K562 (cell line): ENCODE data around the gene HIPK2. TPM values are rescaled to one million over a fixed set of nuclear protein-coding genes. Genes with fewer than 3 reads are reported as not detected.

ENCODE experiments used
- ATAC-seq: fragments of 200-7000 bp; cut with Tn5 transposase; 3 replicates; pipeline ENCODE4 v1.9.1; 2020; ENCODE audit warnings: moderate library complexity
- BruUV-seq: library from RNA; stranded (reverse); fragments of 400-500 nt; replicated peaks from 2 replicates; lab custom pipeline; 2021; lab: Mats Ljungman, UMichigan
- CTCF ChIA-PET: fragments of 300-600 bp; formaldehyde crosslinking; extraction: SDS; loops from one replicate; lab custom pipeline; 2021; ENCODE audit warnings: low intra/inter-chr PET ratio; lab: Yijun Ruan, JAX
- POLR2A ChIA-PET: fragments of 300-600, 350-650 bp; sonication (Branson Sonifier 250); formaldehyde crosslinking; extraction: SDS; loops from one replicate; lab custom pipeline; 2021; ENCODE audit warnings: antibody characterized with exemption, inconsistent platforms; lab: Yijun Ruan, JAX
- DNase-seq, 4 experiments: peaks; one replicate each; pipeline versions ENCODE4 v3.0.0 to v3.0.0-alpha.2; 2011 to 2018; ENCODE audit warnings: low spot score in 3 of 4, mixed read lengths in 3 of 4; ENCODE audit errors: extremely low read depth in 1 of 4
- FAIRE-seq: peaks from 2 replicates; lab custom pipeline; 2011; peaks lifted over from hg19 to GRCh38; lab: Jason Lieb, UNC
- H2AFZ ChIP-seq: 2 replicates; pipeline ENCODE4 v1.6.0; 2011; ENCODE audit warnings: low read depth, low read length, control low read depth, inconsistent platforms
- H3K27ac ChIP-seq: fragments of 200-600 bp; 3 replicates; pipeline ENCODE4 v1.8.0; 2011; ENCODE audit warnings: low read depth, mild to moderate bottlenecking, control low read depth, inconsistent platforms, low read length, moderate library complexity, mixed read lengths; ENCODE audit errors: extremely low read depth
- H3K27me3 ChIP-seq, 2 experiments: fragments of 300-600 bp in 1 of 2; 2 replicates in 1 of 2; 3 replicates in 1 of 2; pipeline versions ENCODE4 v1.6.0 to v1.8.0; 2011; ENCODE audit warnings: inconsistent platforms in 2 of 2, low read length in 2 of 2, mild to moderate bottlenecking in 1 of 2, mixed read lengths in 1 of 2, moderate library complexity in 1 of 2; ENCODE audit not compliant: control insufficient read depth in 2 of 2, insufficient read depth in 2 of 2
- H3K36me3 ChIP-seq: fragments of 300-600 bp; 3 replicates; pipeline ENCODE4 v1.8.0; 2011; ENCODE audit warnings: mild to moderate bottlenecking, low read length, inconsistent platforms; ENCODE audit not compliant: control insufficient read depth, insufficient read depth
- H3K4me1 ChIP-seq, 2 experiments: fragments of 200-600 bp in 1 of 2; replicated peaks in 1 of 2; 2 replicates in 1 of 2; 3 replicates in 1 of 2; pipeline versions ENCODE4 v1.5.1 to v1.8.0; 2011; ENCODE audit warnings: inconsistent platforms in 2 of 2, low read length in 2 of 2, mild to moderate bottlenecking in 1 of 2, mixed read lengths in 1 of 2, moderate library complexity in 1 of 2; ENCODE audit not compliant: control insufficient read depth in 2 of 2, insufficient read depth in 2 of 2
- H3K4me2 ChIP-seq: 2 replicates; pipeline ENCODE4 v1.6.1; 2011; ENCODE audit warnings: low read length, control low read depth, inconsistent platforms, mixed read lengths; ENCODE audit not compliant: insufficient read depth
- H3K4me3 ChIP-seq: fragments of 200-600 bp; sonication (generic), shearing (Covaris generic); 2 replicates; pipeline ENCODE4 v1.5.1; 2016; ENCODE audit warnings: control low read depth, inconsistent platforms
- H3K79me2 ChIP-seq: fragments of 200-600 bp; 3 replicates; pipeline ENCODE4 v1.8.0; 2011; ENCODE audit warnings: low read length, inconsistent platforms; ENCODE audit not compliant: control insufficient read depth, insufficient read depth
- H3K9ac ChIP-seq, 2 experiments: 2 replicates each; pipeline versions ENCODE4 v1.6.0 to v1.6.1; 2011; ENCODE audit warnings: low read depth in 2 of 2, low read length in 2 of 2, control low read depth in 1 of 2, inconsistent platforms in 1 of 2, mild to moderate bottlenecking in 1 of 2, mixed read lengths in 1 of 2; ENCODE audit not compliant: insufficient read depth in 1 of 2
- H3K9me1 ChIP-seq: one replicate; pipeline ENCODE4 v1.6.0; 2011; ENCODE audit warnings: inconsistent platforms, mild to moderate bottlenecking, low read length, moderate library complexity; ENCODE audit not compliant: control insufficient read depth, insufficient read depth
- H3K9me3 ChIP-seq: replicated peaks from 2 replicates; pipeline ENCODE4 v1.5.1; 2011; ENCODE audit warnings: low read depth, low read length, inconsistent platforms; ENCODE audit not compliant: control insufficient read depth, insufficient read depth
- H4K20me1 ChIP-seq: replicated peaks from 2 replicates; pipeline ENCODE4 v1.6.1; 2011; ENCODE audit warnings: low read length, inconsistent platforms, mixed read lengths; ENCODE audit not compliant: control insufficient read depth, insufficient read depth
- SMARCE1 ChIP-seq: fragments of 450-650 bp; IDR thresholded peaks from 2 replicates; pipeline ENCODE4 v1.7.1; 2016; ENCODE audit warnings: mild to moderate bottlenecking
- SREBF1 ChIP-seq: fragments of 150-350 bp; IDR thresholded peaks from 2 replicates; pipeline ENCODE4 v1.6.1; 2014; ENCODE audit warnings: antibody characterized with exemption, low read depth, low read length, borderline replicate concordance
- STAT5B ChIP-seq: fragments of 250-450 bp; sonication (Bioruptor Pico); IDR thresholded peaks from 2 replicates; pipeline ENCODE4 v1.8.0; 2021; ENCODE audit warnings: mild to moderate bottlenecking, inconsistent platforms
- XRCC5 ChIP-seq: fragments of 200-400 bp; formaldehyde crosslinking; IDR thresholded peaks from 2 replicates; pipeline ENCODE4 v1.6.1; 2017; ENCODE audit warnings: low read depth, mild to moderate bottlenecking, low read length
- ZNF407 ChIP-seq: fragments of 450-650 bp; IDR thresholded peaks from 2 replicates; pipeline ENCODE4 v1.6.1; 2016; ENCODE audit warnings: low read depth
- WGBS: fragments of 100-300 bp; shearing (Covaris generic); methylation state at CpG from one replicate; pipeline ENCODE4 v1.1.6; 2016; ENCODE audit warnings: low coverage, mixed read lengths; ENCODE audit not compliant: insufficient coverage; ENCODE audit errors: missing lambda C conversion rate; 5-methylcytosine and 5-hydroxymethylcytosine counted together
- in situ Hi-C: fragments of 300-500 bp; cut with MboI; formaldehyde crosslinking; loops from 4 replicates; pipeline ENCODE4 v1.15.0; 2018; ENCODE audit warnings: inconsistent platforms, mixed read lengths
- intact Hi-C: fragments of 100-400 bp; cut with micrococcal nuclease; formaldehyde crosslinking; loops from 2 replicates; pipeline ENCODE4 v1.14.2; 2022
- polyA plus RNA-seq, 8 experiments: library from polyadenylated mRNA; depleted of rRNA in 4 of 8; stranded (reverse) in 5 of 8; unstranded in 3 of 8; fragments of >200 nt; fragmentation: Nextera tagmentation in 2 of 8; fragmentation: Illumina TruSeq in 1 of 8; extraction: Ambion mirVana in 2 of 8; extraction: Trizol in 1 of 8; gene quantifications; 2 replicates each; pipeline versions ENCODE4 v1.2.1 to v1.2.3, GENCODE V29; 2011 to 2014; ENCODE audit warnings: inconsistent platforms in 1 of 8, missing spikeins in 1 of 8
- total RNA-seq, 7 experiments: library from RNA; depleted of rRNA in 6 of 7; stranded (reverse); fragments of >200 nt in 6 of 7; fragmentation: Illumina TruSeq in 2 of 7; extraction: Trizol in 2 of 7; gene quantifications; 2 replicates each; pipeline versions ENCODE4 v1.2.1 to v1.2.3, GENCODE V29; 2011 to 2021; ENCODE audit warnings: low replicate concordance in 1 of 7

The HIPK2 gene
- total and polyA plus RNA-seq, 9 of the 15 experiments (the other 6 are each of a cell fraction or from before 2014, with no cell fraction given): 0.69 to 19.8 (median 5.1) TPM

DNA sequence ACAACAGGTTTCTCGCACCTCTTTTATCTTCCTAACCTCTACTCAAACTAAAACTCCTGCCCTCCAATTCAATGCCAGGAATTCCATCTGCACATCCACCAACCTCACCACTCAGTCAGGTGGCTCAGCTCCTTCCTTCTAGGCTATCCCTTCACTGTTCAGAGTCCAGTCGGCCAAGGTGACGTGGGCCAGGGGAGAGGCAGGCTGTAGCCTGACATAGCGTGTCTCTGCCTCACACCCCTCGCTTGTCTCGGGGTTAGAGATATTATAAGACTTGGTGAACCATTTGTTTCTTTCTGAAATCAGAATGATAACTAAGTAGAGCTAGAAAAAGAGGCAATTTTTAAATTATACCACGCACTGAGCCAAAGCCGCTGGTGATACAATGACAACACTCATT, 31.1 kb downstream of the HIPK2 start:
- POLR2A ChIA-PET: interaction anchor here (0.9 to 1.8 kb wide), 2 partner anchors 9 to 31 kb away, joined by 3 to 11 read pairs; partner anchors contain the start of gene HIPK2
- no peak overlapping the region for H3K27ac ChIP-seq
- BruUV-seq: no TSS peak
- H3K36me3 ChIP-seq: no peaks in the 10 kb centered on the region
- CTCF ChIA-PET: no interaction called here
- H3K79me2 ChIP-seq: no peaks in the 10 kb centered on the region; the same call in 2 of the 3 replicates
- no peaks in the 10 kb centered on the region for H3K4me1 ChIP-seq
- in situ Hi-C loops: no loop called here
- ATAC-seq (no peak), FAIRE-seq (no peak), DNase-seq (no peak)
- H3K27me3 ChIP-seq: peaks cover 0 to 14% of the 10 kb centered on the region in 2 experiments; a peak in 3 of 5 replicates
- no peak overlapping the region for H3K4me3 ChIP-seq
- H3K9me3 ChIP-seq: no peaks in the 10 kb centered on the region
- intact Hi-C loops: no loop called here
- no peak for TF ChIP-seq SREBF1
- TF ChIP-seq ZNF407: no peak
- no peak for TF ChIP-seq SMARCE1
- TF ChIP-seq STAT5B (CRISPR knock-in tag): no peak
- TF ChIP-seq XRCC5: no peak
- H2AFZ ChIP-seq: no peak overlapping the region
- 64% methylated on average over 8 of the region's 8 CpGs for WGBS
- no peaks in the 10 kb centered on the region for H3K9me1 ChIP-seq
- no peak overlapping the region for H3K9ac ChIP-seq
- peaks cover 62% of the 10 kb centered on the region for H4K20me1 ChIP-seq
- H3K4me2 ChIP-seq: no peak overlapping the region
